ENCODE data around the gene PEX14. TPM values are rescaled to one million over a fixed set of nuclear protein-coding genes. Genes with fewer than 3 reads are reported as not detected.

Gene PEX14
- total and polyA plus RNA-seq, 10 of the 15 experiments (the other 5 are each of a cell fraction or from before 2014, with no cell fraction given), result 1.4 to 23.2 (median 12.0) TPM

- no peak for TF ChIP-seq NFYB (IDR thresholded peaks at IDR 0.05; ENCODE audit: insufficient read depth, low read depth, low read length)
These were observed 201.1 kb downstream of the PEX14 start (continued) for GRCh38 chr1:10675813-10676212.

- no TSS peak for BruUV-seq (replicated peaks)
- ATAC-seq (no peak), FAIRE-seq (no peak), DNase-seq (ENCODE audit: low read depth, low spot score) (no peak)
- in situ Hi-C loops (cut with MboI) (no loop called here), intact Hi-C loops (cut with micrococcal nuclease; ENCODE audit: unreplicated experiment) (no loop called here)
- H3K9ac ChIP-seq (ENCODE audit: control insufficient read depth, insufficient read depth, low read length), result no peak overlapping the region
- POLR2A ChIA-PET, result no interaction called here
- no peaks in the 10 kb centered on the region for H3K9me3 ChIP-seq (replicated peaks; ENCODE audit: control insufficient read depth, insufficient read depth, low read length)
- RAD21 ChIA-PET (ENCODE audit: unreplicated experiment), result no interaction called here
- H3K4me1 ChIP-seq (ENCODE audit: control insufficient read depth, insufficient read depth, low read length), result no peaks in the 10 kb centered on the region
- H4K20me1 ChIP-seq (ENCODE audit: control insufficient read depth, insufficient read depth), result no peaks in the 10 kb centered on the region
- WGBS (ENCODE audit: insufficient coverage, insufficient replicate concordance, low lambda C conversion rate, missing lambda C conversion rate), result 55% methylated on average over 13 of the region's 13 CpGs
- no peak overlapping the region for H3K4me2 ChIP-seq (ENCODE audit: control insufficient read depth, insufficient read depth)
- H3K36me3 ChIP-seq (ENCODE audit: control insufficient read depth in 2 of 2, insufficient read depth in 2 of 2, low read length in 1 of 2), result no peaks in the 10 kb centered on the region
- H3K79me2 ChIP-seq (ENCODE audit: control insufficient read depth, insufficient read depth, low read length), result no peaks in the 10 kb centered on the region
- no peak overlapping the region for H3K4me3 ChIP-seq
- no peak overlapping the region for H3K27ac ChIP-seq (ENCODE audit: control insufficient read depth, insufficient read depth)
- CTCF ChIA-PET, result interaction anchor here (0.6 kb wide), 1 partner anchor 168 kb away, joined by 4 read pairs; no protein-coding TSS in a partner anchor
- no peaks in the 10 kb centered on the region for H3K27me3 ChIP-seq (replicated peaks in 1 of 2; ENCODE audit: control insufficient read depth in 2 of 2, insufficient read depth in 2 of 2, low read length in 1 of 2)
- no peak overlapping the region for H2AFZ ChIP-seq (ENCODE audit: control insufficient read depth, low read depth, low read length)
- SMC1A ChIA-PET (ENCODE audit: uncharacterized antibody, unreplicated experiment), result interaction anchor here (1.2 kb wide), 1 partner anchor 13 kb away, joined by 3 read pairs; no protein-coding TSS in a partner anchor
- TF ChIP-seq RAD51 (IDR thresholded peaks at IDR 0.05) (no peak), IKZF2 (IDR thresholded peaks at IDR 0.05) (no peak), ASH2L (IDR thresholded peaks at IDR 0.05; ENCODE audit: borderline replicate concordance, low read depth) (no peak), E2F4 (IDR thresholded peaks at IDR 0.05; ENCODE audit: low read depth, low read length) (no peak), NFYA (IDR thresholded peaks at IDR 0.05; ENCODE audit: borderline replicate concordance, low read depth, low read length) (no peak), E4F1 (IDR thresholded peaks at IDR 0.05; ENCODE audit: borderline replicate concordance, partially characterized antibody) (no peak), RELA (IDR thresholded peaks at IDR 0.05; ENCODE audit: borderline replicate concordance, partially characterized antibody) (no peak), SIN3A (IDR thresholded peaks at IDR 0.05; ENCODE audit: low read depth, low read length) (no peak), BMI1 (IDR thresholded peaks at IDR 0.05; ENCODE audit: borderline replicate concordance) (no peak), BHLHE40 (IDR thresholded peaks at IDR 0.05; ENCODE audit: borderline replicate concordance in 1 of 2, low read depth in 2 of 2, low read length in 1 of 2) (no peak), ZBTB11 (CRISPR knock-in tag; IDR thresholded peaks at IDR 0.05) (no peak), NR2C1 (IDR thresholded peaks at IDR 0.05) (no peak), ZNF217 (IDR thresholded peaks at IDR 0.05) (no peak), MAX (IDR thresholded peaks at IDR 0.05; ENCODE audit: low read depth, low read length) (no peak), GABPA (IDR thresholded peaks at IDR 0.05; ENCODE audit: low read depth) (no peak), BRCA1 (IDR thresholded peaks at IDR 0.05; ENCODE audit: low read depth, low read length) (no peak)
These were observed 202.2 kb downstream of the PEX14 start for GRCh38 chr1:10676963-10677362.
